ENCODE results near the gene SPTA1.

SPTA1 gene

GRCh38 chr1:158563853-158564252, 122.7 kb downstream of the SPTA1 start:
- no peak for DNase-seq

All from NCI-H524 treated with DMSO at 0.1 percent for 48 hours (cell line).